ENCODE results near the gene GNPTG.

The GNPTG gene

GRCh38 chr16:1331712-1332617, 19.8 kb upstream of the GNPTG start:
- Mint-ChIP-seq H3K4me3 (peak overlapping the region; percentile 81), H3K27me3 (peaks cover 8% of the 10 kb centered on the region), H3K9me3 (no peaks in the 10 kb centered on the region), H3K4me1 (peaks cover 17% of the 10 kb centered on the region), H3K36me3 (ENCODE audit: insufficient read depth) (peaks cover 13% of the 10 kb centered on the region), H3K27ac (ENCODE audit: low read depth) (peak overlapping the region; percentile 82)
- DNase-seq (ENCODE audit: low spot score in 2 of 2) (peak in 1 of 2 donors; percentile 59), ATAC-seq (replicated peaks; ENCODE audit: extremely low read depth, poor library complexity, severe bottlenecking) (peak; percentile 53)

GRCh38 chr16:1332618-1333148, 19.0 kb upstream of the GNPTG start:
- Mint-ChIP-seq H3K27me3 (peaks cover 8% of the 10 kb centered on the region), H3K36me3 (ENCODE audit: insufficient read depth) (peaks cover 13% of the 10 kb centered on the region), H3K9me3 (no peaks in the 10 kb centered on the region), H3K27ac (ENCODE audit: low read depth) (peak overlapping the region; percentile 82), H3K4me1 (peaks cover 17% of the 10 kb centered on the region), H3K4me3 (peak overlapping the region; percentile 81)
- no peak for ATAC-seq (replicated peaks; ENCODE audit: extremely low read depth, poor library complexity, severe bottlenecking)
- DNase-seq (ENCODE audit: low spot score in 2 of 2), result no peak

- Mint-ChIP-seq H3K27me3 (peaks cover 8% of the 10 kb centered on the region), H3K4me1 (peaks cover 17% of the 10 kb centered on the region), H3K4me3 (peak within 1 kb of the TSS; percentile 81), H3K27ac (ENCODE audit: low read depth) (peak within 1 kb of the TSS; percentile 82), H3K36me3 (ENCODE audit: insufficient read depth) (peaks cover 13% of the 10 kb centered on the region), H3K9me3 (no peaks in the 10 kb centered on the region)
- DNase-seq (ENCODE audit: low spot score in 2 of 2) (no peak), ATAC-seq (replicated peaks; ENCODE audit: extremely low read depth, poor library complexity, severe bottlenecking) (peak; percentile 48)
Measured at GRCh38 chr16:1333149-1333812, 18.4 kb upstream of the GNPTG start, which contains the start of gene BAIAP3. Gene BAIAP3 (plus strand): TSS chr16:1333645. CDS start chr16:1338550, 4,905 bp downstream.

GRCh38 chr16:1333854-1334700, 17.7 kb upstream of the GNPTG start:
- Mint-ChIP-seq H3K4me1 (peaks cover 17% of the 10 kb centered on the region), H3K36me3 (ENCODE audit: insufficient read depth) (peaks cover 11% of the 10 kb centered on the region), H3K27ac (ENCODE audit: low read depth) (no peak overlapping the region), H3K9me3 (no peaks in the 10 kb centered on the region), H3K27me3 (peaks cover 8% of the 10 kb centered on the region), H3K4me3 (peak overlapping the region; percentile 47)
- no peak for ATAC-seq (replicated peaks; ENCODE audit: extremely low read depth, poor library complexity, severe bottlenecking)
- no peak for DNase-seq (ENCODE audit: low spot score in 2 of 2)

- H3K9me3 Mint-ChIP-seq, result no peaks in the 10 kb centered on the region
- H3K4me1 Mint-ChIP-seq, result peaks cover 17% of the 10 kb centered on the region
- peak overlapping the region; percentile 47 for H3K4me3 Mint-ChIP-seq
- H3K36me3 Mint-ChIP-seq (ENCODE audit: insufficient read depth), result peaks cover 11% of the 10 kb centered on the region
- H3K27me3 Mint-ChIP-seq, result peaks cover 8% of the 10 kb centered on the region
- H3K27ac Mint-ChIP-seq (ENCODE audit: low read depth), result no peak overlapping the region
- ATAC-seq (replicated peaks; ENCODE audit: extremely low read depth, poor library complexity, severe bottlenecking) (no peak), DNase-seq (ENCODE audit: low spot score in 2 of 2) (no peak)
Measured at GRCh38 chr16:1334739-1335138, 17.0 kb upstream of the GNPTG start.

- Mint-ChIP-seq H3K4me1 (peaks cover 17% of the 10 kb centered on the region), H3K9me3 (no peaks in the 10 kb centered on the region), H3K27me3 (peaks cover 8% of the 10 kb centered on the region), H3K4me3 (peak overlapping the region; percentile 47), H3K36me3 (ENCODE audit: insufficient read depth) (peaks cover 11% of the 10 kb centered on the region), H3K27ac (ENCODE audit: low read depth) (no peak overlapping the region)
- ATAC-seq (replicated peaks; ENCODE audit: extremely low read depth, poor library complexity, severe bottlenecking), result no peak
- no peak for DNase-seq (ENCODE audit: low spot score in 2 of 2)
Measured at GRCh38 chr16:1335211-1335971, 16.3 kb upstream of the GNPTG start.

- Mint-ChIP-seq H3K27me3 (peaks cover 8% of the 10 kb centered on the region), H3K9me3 (no peaks in the 10 kb centered on the region), H3K36me3 (ENCODE audit: insufficient read depth) (peaks cover 11% of the 10 kb centered on the region), H3K4me3 (no peak overlapping the region), H3K4me1 (peaks cover 17% of the 10 kb centered on the region), H3K27ac (ENCODE audit: low read depth) (no peak overlapping the region)
- no peak for ATAC-seq (replicated peaks; ENCODE audit: extremely low read depth, poor library complexity, severe bottlenecking)
- no peak for DNase-seq (ENCODE audit: low spot score in 2 of 2)
Measured at GRCh38 chr16:1335996-1336395, 15.7 kb upstream of the GNPTG start.

GRCh38 chr16:1336619-1337018, 15.1 kb upstream of the GNPTG start:
- peaks cover 11% of the 10 kb centered on the region for H3K4me1 Mint-ChIP-seq
- H3K9me3 Mint-ChIP-seq, result no peaks in the 10 kb centered on the region
- H3K36me3 Mint-ChIP-seq (ENCODE audit: insufficient read depth), result peaks cover 10% of the 10 kb centered on the region
- H3K27ac Mint-ChIP-seq (ENCODE audit: low read depth), result no peak overlapping the region
- ATAC-seq (replicated peaks; ENCODE audit: extremely low read depth, poor library complexity, severe bottlenecking) (no peak), DNase-seq (ENCODE audit: low spot score in 2 of 2) (no peak)
- peaks cover 8% of the 10 kb centered on the region for H3K27me3 Mint-ChIP-seq
- H3K4me3 Mint-ChIP-seq, result no peak overlapping the region

- Mint-ChIP-seq H3K9me3 (no peaks in the 10 kb centered on the region), H3K27ac (ENCODE audit: low read depth) (no peak overlapping the region), H3K4me3 (no peak overlapping the region), H3K4me1 (peaks cover 9% of the 10 kb centered on the region), H3K27me3 (peaks cover 4% of the 10 kb centered on the region), H3K36me3 (ENCODE audit: insufficient read depth) (peaks cover 7% of the 10 kb centered on the region)
- no peak for DNase-seq (ENCODE audit: low spot score in 2 of 2)
- ATAC-seq (replicated peaks; ENCODE audit: extremely low read depth, poor library complexity, severe bottlenecking), result no peak
Measured at GRCh38 chr16:1337486-1337885, 14.2 kb upstream of the GNPTG start.

- Mint-ChIP-seq H3K36me3 (ENCODE audit: insufficient read depth) (peaks cover 11% of the 10 kb centered on the region), H3K9me3 (no peaks in the 10 kb centered on the region), H3K27me3 (no peaks in the 10 kb centered on the region), H3K4me1 (peaks cover 14% of the 10 kb centered on the region), H3K4me3 (no peak overlapping the region), H3K27ac (ENCODE audit: low read depth) (no peak overlapping the region)
- no peak for DNase-seq (ENCODE audit: low spot score in 2 of 2)
- no peak for ATAC-seq (replicated peaks; ENCODE audit: extremely low read depth, poor library complexity, severe bottlenecking)
Measured at GRCh38 chr16:1338119-1338730, 13.5 kb upstream of the GNPTG start.

GRCh38 chr16:1338855-1339675, 12.7 kb upstream of the GNPTG start:
- Mint-ChIP-seq H3K9me3 (no peaks in the 10 kb centered on the region), H3K36me3 (ENCODE audit: insufficient read depth) (peaks cover 14% of the 10 kb centered on the region), H3K4me1 (peaks cover 18% of the 10 kb centered on the region), H3K4me3 (no peak overlapping the region), H3K27ac (ENCODE audit: low read depth) (no peak overlapping the region), H3K27me3 (no peaks in the 10 kb centered on the region)
- DNase-seq (ENCODE audit: low spot score in 2 of 2), result no peak
- ATAC-seq (replicated peaks; ENCODE audit: extremely low read depth, poor library complexity, severe bottlenecking), result no peak

Measured in central memory CD8-positive, alpha-beta T cell (primary cell).